Endodermal cell (in vitro differentiated cells): Measurements from ENCODE around the gene CCND1. TPM values are rescaled to one million over a fixed set of nuclear protein-coding genes. Genes with fewer than 3 reads are reported as not detected.

ENCODE experiments used
- DNase-seq: peaks from one replicate; pipeline ENCODE4 v3.0.0-alpha.2; 2017
- H3K27ac ChIP-seq: 2 replicates; pipeline ENCODE4 v1.5.1; 2013; ENCODE audit warnings: mild to moderate bottlenecking, low read depth, low read length, moderate library complexity
- H3K27me3 ChIP-seq: 2 replicates; pipeline ENCODE4 v1.6.1; 2013; ENCODE audit warnings: mild to moderate bottlenecking, low read length, moderate library complexity; ENCODE audit not compliant: insufficient read depth, control insufficient read depth, poor library complexity, severe bottlenecking
- H3K36me3 ChIP-seq: 2 replicates; pipeline ENCODE4 v1.7.0; 2013; ENCODE audit warnings: mild to moderate bottlenecking, low read length, moderate library complexity; ENCODE audit not compliant: control insufficient read depth, insufficient read depth
- H3K4me1 ChIP-seq: one replicate; pipeline ENCODE4 v1.7.0; 2013; ENCODE audit warnings: low read length; ENCODE audit not compliant: control insufficient read depth, insufficient read depth
- H3K4me3 ChIP-seq: 2 replicates; pipeline ENCODE4 v1.5.1; 2013; ENCODE audit warnings: mild to moderate bottlenecking, low read length, moderate library complexity
- H3K9ac ChIP-seq: 2 replicates; pipeline ENCODE4 v1.6.1; 2013; ENCODE audit warnings: mild to moderate bottlenecking, low read length, moderate library complexity; ENCODE audit not compliant: poor library complexity, severe bottlenecking; ENCODE audit errors: extremely low read depth
- H3K9me3 ChIP-seq: 2 replicates; pipeline ENCODE4 v1.6.1; 2013; ENCODE audit warnings: mild to moderate bottlenecking, low read length, moderate library complexity; ENCODE audit not compliant: control insufficient read depth
- H3K27ac Mint-ChIP-seq: 2 replicates; pipeline ENCODE4 v1.8.0; 2020; ENCODE audit warnings: mixed read lengths
- H3K27me3 Mint-ChIP-seq: 2 replicates; pipeline ENCODE4 v1.8.0; 2021; ENCODE audit warnings: mild to moderate bottlenecking, mixed read lengths; ENCODE audit not compliant: insufficient read depth
- H3K36me3 Mint-ChIP-seq: 2 replicates; pipeline ENCODE4 v1.8.0; 2020; ENCODE audit warnings: low read depth, mixed read lengths
- H3K4me1 Mint-ChIP-seq: 2 replicates; pipeline ENCODE4 v1.8.0; 2020; ENCODE audit warnings: mixed read lengths
- H3K4me3 Mint-ChIP-seq: 2 replicates; pipeline ENCODE4 v1.8.0; 2020; ENCODE audit warnings: mild to moderate bottlenecking, moderate library complexity, mixed read lengths
- H3K9me3 Mint-ChIP-seq: 2 replicates; pipeline ENCODE4 v1.8.0; 2020; ENCODE audit warnings: mild to moderate bottlenecking, mixed read lengths
- CTCF ChIP-seq: fragments of 200-600 bp; sonication (generic); conservative IDR thresholded peaks from 2 replicates; pipeline ENCODE4 v1.5.0; 2021; ENCODE audit warnings: antibody characterized with exemption, mild to moderate bottlenecking
- WGBS, 2 experiments: methylation state at CpG; one replicate each; pipeline versions ENCODE4 v1.1.5 to v1.1.7; 2013; ENCODE audit warnings: missing lambda C conversion rate in 2 of 2, mixed read lengths in 1 of 2; ENCODE audit not compliant: insufficient coverage in 1 of 2, insufficient read length in 1 of 2; 5-methylcytosine and 5-hydroxymethylcytosine counted together
- total RNA-seq, 2 donors: library from RNA; stranded (reverse); fragmentation: NEBNext Ultra II Directional in 1 of 2; extraction: Animal tissue kit (Norgen Biotek cat#: 25700) in 1 of 2; gene quantifications; 2 replicates in 1 of 2; 3 replicates in 1 of 2; pipeline ENCODE4 v1.2.1, GENCODE V29; 2021

The CCND1 gene
- total RNA-seq, 2 donors from 2014 or later, result 65.7 to 214 TPM

GRCh38 chr11:69617220-69617619, 23.7 kb upstream of the CCND1 start:
- H3K27me3 ChIP-seq, result no peaks in the 10 kb centered on the region
- WGBS, 2 experiments, result 82 to 100% methylated on average over 2 to 3 of the region's 4 CpGs
- Mint-ChIP-seq H3K27ac (no peak overlapping the region), H3K36me3 (no peaks in the 10 kb centered on the region), H3K27me3 (peaks cover 1% of the 10 kb centered on the region), H3K4me1 (peaks cover 2% of the 10 kb centered on the region), H3K4me3 (no peak overlapping the region), H3K9me3 (no peaks in the 10 kb centered on the region)
- no peak overlapping the region for H3K27ac ChIP-seq
- DNase-seq, result no peak
- H3K9ac ChIP-seq, result no peak overlapping the region
- no peak overlapping the region for H3K4me3 ChIP-seq
- no peaks in the 10 kb centered on the region for H3K4me1 ChIP-seq
- no peaks in the 10 kb centered on the region for H3K36me3 ChIP-seq
- H3K9me3 ChIP-seq, result no peaks in the 10 kb centered on the region
- TF ChIP-seq CTCF, result no peak

- TF ChIP-seq CTCF, result no peak
- Histone ChIP-seq H3K36me3 (no peaks in the 10 kb centered on the region), H3K4me3 (no peak overlapping the region), H3K9me3 (no peaks in the 10 kb centered on the region), H3K9ac (no peak overlapping the region), H3K27me3 (no peaks in the 10 kb centered on the region), H3K27ac (no peak overlapping the region), H3K4me1 (no peaks in the 10 kb centered on the region)
- Mint-ChIP-seq H3K4me3 (no peak overlapping the region), H3K9me3 (no peaks in the 10 kb centered on the region), H3K4me1 (peaks cover 2% of the 10 kb centered on the region), H3K36me3 (no peaks in the 10 kb centered on the region), H3K27me3 (peaks cover 1% of the 10 kb centered on the region), H3K27ac (no peak overlapping the region)
- no peak for DNase-seq
- WGBS, 2 experiments, result 92% methylated on average over 5 to 10 of the region's 10 CpGs
Observed at GRCh38 chr11:69617682-69618081, 23.3 kb upstream of the CCND1 start.

GRCh38 chr11:69618237-69618636, 22.7 kb upstream of the CCND1 start:
- H3K27me3 Mint-ChIP-seq, result peaks cover 1% of the 10 kb centered on the region
- no peaks in the 10 kb centered on the region for H3K36me3 ChIP-seq
- WGBS, 2 experiments, result 92% methylated on average over 6 to 8 of the region's 8 CpGs
- H3K4me1 Mint-ChIP-seq, result peaks cover 2% of the 10 kb centered on the region
- H3K9me3 Mint-ChIP-seq, result no peaks in the 10 kb centered on the region
- no peaks in the 10 kb centered on the region for H3K9me3 ChIP-seq
- no peak overlapping the region for H3K27ac ChIP-seq
- TF ChIP-seq CTCF, result no peak
- no peaks in the 10 kb centered on the region for H3K36me3 Mint-ChIP-seq
- no peaks in the 10 kb centered on the region for H3K4me1 ChIP-seq
- no peak overlapping the region for H3K4me3 ChIP-seq
- H3K9ac ChIP-seq, result no peak overlapping the region
- no peak overlapping the region for H3K4me3 Mint-ChIP-seq
- no peak overlapping the region for H3K27ac Mint-ChIP-seq
- H3K27me3 ChIP-seq, result no peaks in the 10 kb centered on the region
- DNase-seq, result no peak
